Liver (tissue), 9 donors: ENCODE measurements around the gene ACTN1. TPM values are rescaled to one million over a fixed set of nuclear protein-coding genes. Genes with fewer than 3 reads are reported as not detected.

ENCODE experiments used
- DNase-seq: peaks from one replicate; pipeline ENCODE4 v3.0.0-alpha.2; 2017; ENCODE audit warnings: low spot score
- H3K27ac ChIP-seq, 2 donors: one replicate each; pipeline ENCODE4 v1.7.0; 2013; ENCODE audit warnings: inconsistent platforms in 2 of 2, low read length in 2 of 2, control low read depth in 1 of 2, low read depth in 1 of 2, mild to moderate bottlenecking in 1 of 2
- H3K27me3 ChIP-seq, 4 donors: one replicate each; pipeline versions ENCODE4 v1.6.1 to v1.7.0; 2013; ENCODE audit warnings: low read length in 3 of 4, inconsistent platforms in 1 of 4, mild to moderate bottlenecking in 1 of 4, moderate library complexity in 1 of 4; ENCODE audit not compliant: control insufficient read depth in 4 of 4, insufficient read depth in 4 of 4
- H3K36me3 ChIP-seq, 4 donors: one replicate each; pipeline versions ENCODE4 v1.6.1 to v1.7.0; 2013; ENCODE audit warnings: low read length in 3 of 4, mild to moderate bottlenecking in 3 of 4, low read depth in 1 of 4, moderate library complexity in 1 of 4; ENCODE audit not compliant: control insufficient read depth in 4 of 4, insufficient read depth in 3 of 4
- H3K4me1 ChIP-seq, 4 donors: one replicate each; pipeline versions ENCODE4 v1.6.1 to v1.7.0; 2013; ENCODE audit warnings: low read length in 3 of 4, mild to moderate bottlenecking in 3 of 4, moderate library complexity in 1 of 4; ENCODE audit not compliant: control insufficient read depth in 4 of 4, insufficient read depth in 4 of 4
- H3K4me3 ChIP-seq, 3 donors: one replicate each; pipeline versions ENCODE4 v1.6.1 to v1.7.0; 2013; ENCODE audit warnings: low read length in 3 of 3, control low read depth in 1 of 3, low read depth in 1 of 3, mild to moderate bottlenecking in 1 of 3
- H3K9ac ChIP-seq, 2 donors: one replicate each; pipeline ENCODE4 v1.7.0; 2013; ENCODE audit warnings: low read length in 2 of 2, mild to moderate bottlenecking in 2 of 2, moderate library complexity in 2 of 2, control low read depth in 1 of 2, low read depth in 1 of 2
- H3K9me3 ChIP-seq, 4 donors: one replicate each; pipeline versions ENCODE4 v1.6.1 to v1.7.0; 2013; ENCODE audit warnings: low read length in 3 of 4; ENCODE audit not compliant: control insufficient read depth in 4 of 4
- FOXA2 ChIP-seq: IDR thresholded peaks from 2 replicates; pipeline ENCODE4 v1.6.1; 2016; ENCODE audit warnings: antibody characterized with exemption
- GABPA ChIP-seq, 2 donors: IDR thresholded peaks in 1 of 2; conservative IDR thresholded peaks in 1 of 2; 2 replicates each; pipeline ENCODE4 v1.6.1; 2016; ENCODE audit warnings: antibody characterized with exemption in 2 of 2, mild to moderate bottlenecking in 1 of 2, moderate library complexity in 1 of 2
- HNF4A ChIP-seq, 2 donors: conservative IDR thresholded peaks; 2 replicates each; pipeline ENCODE4 v1.6.1; 2016; ENCODE audit warnings: antibody characterized with exemption in 2 of 2, mild to moderate bottlenecking in 2 of 2
- HNF4G ChIP-seq: IDR thresholded peaks from 2 replicates; pipeline ENCODE4 v1.6.1; 2016; ENCODE audit warnings: antibody characterized with exemption
- JUND ChIP-seq, 2 donors: IDR thresholded peaks; 2 replicates each; pipeline ENCODE4 v1.6.1; 2016; ENCODE audit warnings: antibody characterized with exemption in 2 of 2
- RAD21 ChIP-seq, 2 donors: IDR thresholded peaks; 2 replicates each; pipeline ENCODE4 v1.6.1; 2016; ENCODE audit warnings: antibody characterized with exemption in 2 of 2, mild to moderate bottlenecking in 2 of 2
- REST ChIP-seq: IDR thresholded peaks from 2 replicates; pipeline ENCODE4 v1.6.1; 2016; ENCODE audit warnings: antibody characterized with exemption, mild to moderate bottlenecking
- RXRA ChIP-seq, 2 donors: IDR thresholded peaks; 2 replicates each; pipeline ENCODE4 v1.6.1; 2017 to 2018; ENCODE audit warnings: antibody characterized with exemption in 2 of 2, mild to moderate bottlenecking in 1 of 2
- SP1 ChIP-seq: IDR thresholded peaks from 2 replicates; pipeline ENCODE4 v1.6.1; 2018; ENCODE audit warnings: antibody characterized with exemption, mild to moderate bottlenecking
- YY1 ChIP-seq: IDR thresholded peaks from 2 replicates; pipeline ENCODE4 v1.6.1; 2016; ENCODE audit warnings: antibody characterized with exemption, mild to moderate bottlenecking
- ZBTB33 ChIP-seq: IDR thresholded peaks from 2 replicates; pipeline ENCODE4 v1.6.1; 2016; ENCODE audit warnings: antibody characterized with exemption
- WGBS: extraction: QIAGEN DNeasy Blood & Tissue Kit; methylation state at CpG from one replicate; pipeline ENCODE4 v1.1.7; 2013; 5-methylcytosine and 5-hydroxymethylcytosine counted together
- polyA plus RNA-seq, 2 donors: library from polyadenylated mRNA; stranded (reverse) in 1 of 2; unstranded in 1 of 2; fragments of 200-250 nt in 1 of 2; fragments of >200 nt in 1 of 2; fragmentation: Nextera tagmentation in 1 of 2; extraction: Ambion mirVana in 1 of 2; gene quantifications; one replicate each; pipeline versions ENCODE4 v1.2.1 to v1.2.3, GENCODE V29; 2013 to 2015
- total RNA-seq, 2 donors: library from RNA; depleted of rRNA; stranded (reverse); fragments of >200 nt; gene quantifications; one replicate each; pipeline ENCODE4 v1.2.3, GENCODE V29; 2014
- TF ChIP-seq, protein P1 (sequence below): fragments of 150-350 bp; IDR thresholded peaks from 2 replicates; pipeline ENCODE4 v1.5.1; 2017; ENCODE audit warnings: improper control_type of control experiment, low read depth, low read length; ENCODE audit not compliant: missing input control
- donor health status: healthy.
- donor health status: healthy.
- donor health status: healthy.
- donor health status: healthy.
- donor health status: healthy.

The ACTN1 gene
- total and polyA plus RNA-seq, 4 donors: 36.2 to 100 (median 63.1) TPM

- TF ChIP-seq REST (no peak), HNF4G (no peak), JUND (IDR thresholded peaks at IDR 0.05) (no peak), RAD21 (IDR thresholded peaks at IDR 0.05) (no peak), HNF4A (conservative IDR thresholded peaks at IDR 0.05) (no peak)
Observed at GRCh38 chr14:68962681-68963080, 16.4 kb downstream of the ACTN1 start (continued).

- H3K9ac ChIP-seq: no peak overlapping the region
- TF ChIP-seq YY1 (no peak), SP1 (no peak), RAD21 (IDR thresholded peaks at IDR 0.05) (no peak), FOXA2 (no peak), JUND (IDR thresholded peaks at IDR 0.05) (no peak), RXRA (IDR thresholded peaks at IDR 0.05) (no peak), GABPA (IDR thresholded peaks at IDR 0.05 in 1 of 2, conservative IDR thresholded peaks at IDR 0.05 in 1 of 2) (no peak), REST (no peak), HNF4G (no peak), ZBTB33 (no peak)
- TF ChIP-seq, protein P1, sequence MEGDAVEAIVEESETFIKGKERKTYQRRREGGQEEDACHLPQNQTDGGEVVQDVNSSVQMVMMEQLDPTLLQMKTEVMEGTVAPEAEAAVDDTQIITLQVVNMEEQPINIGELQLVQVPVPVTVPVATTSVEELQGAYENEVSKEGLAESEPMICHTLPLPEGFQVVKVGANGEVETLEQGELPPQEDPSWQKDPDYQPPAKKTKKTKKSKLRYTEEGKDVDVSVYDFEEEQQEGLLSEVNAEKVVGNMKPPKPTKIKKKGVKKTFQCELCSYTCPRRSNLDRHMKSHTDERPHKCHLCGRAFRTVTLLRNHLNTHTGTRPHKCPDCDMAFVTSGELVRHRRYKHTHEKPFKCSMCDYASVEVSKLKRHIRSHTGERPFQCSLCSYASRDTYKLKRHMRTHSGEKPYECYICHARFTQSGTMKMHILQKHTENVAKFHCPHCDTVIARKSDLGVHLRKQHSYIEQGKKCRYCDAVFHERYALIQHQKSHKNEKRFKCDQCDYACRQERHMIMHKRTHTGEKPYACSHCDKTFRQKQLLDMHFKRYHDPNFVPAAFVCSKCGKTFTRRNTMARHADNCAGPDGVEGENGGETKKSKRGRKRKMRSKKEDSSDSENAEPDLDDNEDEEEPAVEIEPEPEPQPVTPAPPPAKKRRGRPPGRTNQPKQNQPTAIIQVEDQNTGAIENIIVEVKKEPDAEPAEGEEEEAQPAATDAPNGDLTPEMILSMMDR: no peak
- H3K4me1 ChIP-seq: peaks cover 19 to 59% (median 52%) of the 10 kb centered on the region in 4 donors
- H3K27ac ChIP-seq: no peak overlapping the region
- WGBS: 87% methylated on average over 16 of the region's 16 CpGs
- no peak for DNase-seq
- no peaks in the 10 kb centered on the region for H3K27me3 ChIP-seq
- H3K4me3 ChIP-seq: no peak overlapping the region
- no peaks in the 10 kb centered on the region for H3K9me3 ChIP-seq
- H3K36me3 ChIP-seq: peaks cover 0 to 6% (median 1%) of the 10 kb centered on the region in 4 donors
Observed at GRCh38 chr14:68961781-68962584, 17.1 kb downstream of the ACTN1 start.
